Endothelial cell of umbilical vein (primary cell): ENCODE measurements around the gene PTCHD4. TPM values are rescaled to one million over a fixed set of nuclear protein-coding genes. Genes with fewer than 3 reads are reported as not detected.

Source experiments
- BruUV-seq: library from RNA; stranded (reverse); fragments of 400-500 nt; replicated peaks from 2 replicates; lab custom pipeline; 2021; lab: Mats Ljungman, UMichigan
- CTCF ChIA-PET: fragments of 300-600, 350-600 bp; sonication (Branson Sonifier 250); formaldehyde crosslinking; loops from one replicate; lab custom pipeline; 2021; ENCODE audit warnings: antibody characterized with exemption, inconsistent platforms; lab: Charles Lee
- POLR2A ChIA-PET: fragments of 300-600, 350-600 bp; sonication (Branson Sonifier 250); formaldehyde crosslinking; loops from one replicate; lab custom pipeline; 2021; ENCODE audit warnings: antibody characterized with exemption, inconsistent platforms; lab: Charles Lee
- DNase-seq: peaks from one replicate; pipeline ENCODE4 v3.0.0-alpha.2; 2011; ENCODE audit warnings: low read depth, low spot score
- FAIRE-seq: peaks from 2 replicates; lab custom pipeline; 2011; peaks lifted over from hg19 to GRCh38; lab: Jason Lieb, UNC
- H2AFZ ChIP-seq: 2 replicates; pipeline ENCODE4 v1.6.0; 2012; ENCODE audit warnings: low read depth, low read length, control low read depth, inconsistent platforms
- H3K27ac ChIP-seq: 2 replicates; pipeline ENCODE4 v1.5.1; 2011; ENCODE audit warnings: low read depth, mild to moderate bottlenecking, control low read depth, low read length, moderate library complexity; ENCODE audit not compliant: insufficient read depth
- H3K27me3 ChIP-seq, 2 experiments: 2 replicates each; pipeline versions ENCODE4 v1.6.0 to v1.6.1; 2011; ENCODE audit warnings: low read length in 2 of 2, mixed read lengths in 1 of 2; ENCODE audit not compliant: control insufficient read depth in 2 of 2, insufficient read depth in 2 of 2
- H3K36me3 ChIP-seq, 2 experiments: 2 replicates in 1 of 2; 3 replicates in 1 of 2; pipeline ENCODE4 v1.5.1; 2011; ENCODE audit warnings: low read length in 2 of 2, mild to moderate bottlenecking in 1 of 2, moderate library complexity in 1 of 2; ENCODE audit not compliant: control insufficient read depth in 2 of 2, insufficient read depth in 2 of 2; ENCODE audit errors: extremely low read depth in 1 of 2
- H3K4me1 ChIP-seq: 3 replicates; pipeline ENCODE4 v1.5.1; 2011; ENCODE audit warnings: mild to moderate bottlenecking, low read length; ENCODE audit not compliant: control insufficient read depth, insufficient read depth; ENCODE audit errors: extremely low read depth
- H3K4me2 ChIP-seq: 2 replicates; pipeline ENCODE4 v1.6.1; 2011; ENCODE audit warnings: low read length, control low read depth, mixed read lengths; ENCODE audit not compliant: insufficient read depth
- H3K4me3 ChIP-seq, 3 experiments: fragments of 200-600 bp in 1 of 3; sonication (generic), shearing (Covaris generic) in 1 of 3; replicated peaks in 1 of 3; 2 replicates each; pipeline ENCODE4 v1.5.1; 2011 to 2016; ENCODE audit warnings: control low read depth in 3 of 3, low read length in 3 of 3, mild to moderate bottlenecking in 2 of 3, inconsistent platforms in 1 of 3, low read depth in 1 of 3, moderate library complexity in 1 of 3; ENCODE audit not compliant: insufficient read depth in 1 of 3
- H3K79me2 ChIP-seq: 2 replicates; pipeline ENCODE4 v1.6.0; 2012; ENCODE audit warnings: low read length, inconsistent platforms; ENCODE audit not compliant: control insufficient read depth, insufficient read depth
- H3K9ac ChIP-seq: replicated peaks from 2 replicates; pipeline ENCODE3; 2011; ENCODE audit warnings: low read length, control low read depth; ENCODE audit not compliant: insufficient read depth; ENCODE audit errors: extremely low read depth
- H3K9me1 ChIP-seq: replicated peaks from 3 replicates; pipeline ENCODE4 v1.6.0; 2011; ENCODE audit warnings: mild to moderate bottlenecking, low read length; ENCODE audit not compliant: control insufficient read depth, insufficient read depth; ENCODE audit errors: extremely low read depth
- H3K9me3 ChIP-seq: replicated peaks from 2 replicates; pipeline ENCODE4 v1.5.1; 2012; ENCODE audit warnings: low read length, inconsistent platforms; ENCODE audit not compliant: control insufficient read depth, insufficient read depth
- H4K20me1 ChIP-seq: replicated peaks from 2 replicates; pipeline ENCODE3; 2011; ENCODE audit warnings: mild to moderate bottlenecking, low read length; ENCODE audit not compliant: control insufficient read depth, insufficient read depth; ENCODE audit errors: extremely low read depth
- CTCF ChIP-seq, 2 donors: IDR thresholded peaks; 1 replicate in 1 of 2; 2 replicates in 1 of 2; pipeline ENCODE4 v1.5.1; 2011; ENCODE audit warnings: low read length in 2 of 2, mild to moderate bottlenecking in 2 of 2, moderate library complexity in 2 of 2, control low read depth in 1 of 2, inconsistent platforms in 1 of 2, low read depth in 1 of 2; ENCODE audit not compliant: insufficient read depth in 1 of 2; ENCODE audit errors: extremely low read depth in 1 of 2
- EZH2 ChIP-seq: IDR thresholded peaks from 2 replicates; pipeline ENCODE4 v1.6.1; 2012; ENCODE audit warnings: borderline replicate concordance, low read depth, mild to moderate bottlenecking, moderate library complexity, low read length, inconsistent platforms; ENCODE audit not compliant: severe bottlenecking
- FOS ChIP-seq: IDR thresholded peaks from 2 replicates; pipeline ENCODE4 v1.6.1; 2011; ENCODE audit warnings: mild to moderate bottlenecking, low read length, moderate library complexity, borderline replicate concordance; ENCODE audit not compliant: insufficient read depth
- GATA2 ChIP-seq: IDR thresholded peaks from 2 replicates; pipeline ENCODE4 v1.7.0; 2011; ENCODE audit warnings: low read depth, mild to moderate bottlenecking, moderate library complexity, mixed read lengths, low read length; ENCODE audit not compliant: insufficient read length, insufficient read depth
- JUN ChIP-seq: IDR thresholded peaks from 2 replicates; pipeline ENCODE4 v1.6.1; 2011; ENCODE audit warnings: borderline replicate concordance, low read depth; ENCODE audit not compliant: insufficient read length, insufficient read depth
- MAX ChIP-seq: IDR thresholded peaks from 2 replicates; pipeline ENCODE4 v1.6.1; 2011; ENCODE audit not compliant: insufficient read depth, insufficient read length
- MYC ChIP-seq: IDR thresholded peaks from one replicate; pipeline ENCODE4 v1.6.1; 2011; ENCODE audit warnings: mild to moderate bottlenecking, low read depth, low read length
- POLR2A ChIP-seq: IDR thresholded peaks from 2 replicates; pipeline ENCODE4 v1.6.1; 2012; ENCODE audit warnings: low read depth, mild to moderate bottlenecking, control low read depth, low read length
- POLR2AphosphoS5 ChIP-seq: IDR thresholded peaks from 2 replicates; pipeline ENCODE4 v1.6.1; 2012; ENCODE audit warnings: low read depth, mild to moderate bottlenecking, control low read depth, low read length, moderate library complexity; ENCODE audit not compliant: insufficient read depth
- dilution Hi-C: fragments of 300-500 bp; cut with MboI; formaldehyde crosslinking; loops from one replicate; pipeline ENCODE4 v1.15.0; 2019; ENCODE audit warnings: low sequenced_read_pairs; ENCODE audit not compliant: extremely low pct_ligation_motif_present
- intact Hi-C: fragments of 100-400 bp; cut with micrococcal nuclease; formaldehyde crosslinking; loops from one replicate; pipeline ENCODE4 v1.10.0; 2022
- polyA plus RNA-seq, 4 experiments: library from polyadenylated mRNA; depleted of rRNA in 3 of 4; stranded (reverse) in 3 of 4; unstranded in 1 of 4; fragments of >200 nt; gene quantifications; 2 replicates each; pipeline versions ENCODE4 v1.2.1 to v1.2.3, GENCODE V29; 2011 to 2012; ENCODE audit warnings: missing spikeins in 1 of 4
- total RNA-seq: library from RNA; stranded (reverse); gene quantifications from 2 replicates; pipeline ENCODE4 v1.2.3, GENCODE V29; 2021

PTCHD4 gene
- total and polyA plus RNA-seq, 2 donors (not counting 3 experiments of a cell fraction or from before 2014, with no cell fraction given): 1.3 to 2.0 TPM

- Histone ChIP-seq H3K36me3 (no peaks in the 10 kb centered on the region), H3K4me2 (no peak overlapping the region), H4K20me1 (no peaks in the 10 kb centered on the region), H3K9me1 (no peaks in the 10 kb centered on the region), H3K27me3 (no peaks in the 10 kb centered on the region), H3K79me2 (no peaks in the 10 kb centered on the region), H3K27ac (no peak overlapping the region), H3K4me3 (no peak overlapping the region), H3K9ac (no peak overlapping the region), H3K4me1 (no peaks in the 10 kb centered on the region), H2AFZ (no peak overlapping the region), H3K9me3 (no peaks in the 10 kb centered on the region)
- ChIA-PET CTCF (no interaction called here), POLR2A (no interaction called here)
- FAIRE-seq (no peak), DNase-seq (no peak)
- BruUV-seq: no TSS peak
- TF ChIP-seq POLR2A: no peak
- TF ChIP-seq JUN: no peak
- TF ChIP-seq CTCF (IDR thresholded peaks at IDR 0.05; ENCODE audit: extremely low read depth in 1 of 2, insufficient read depth in 1 of 2, low read depth in 1 of 2, low read length in 2 of 2): no peak
- no peak for TF ChIP-seq GATA2
- no peak for TF ChIP-seq FOS
- TF ChIP-seq EZH2: no peak
- no peak for TF ChIP-seq POLR2AphosphoS5
- no peak for TF ChIP-seq MAX
- TF ChIP-seq MYC: no peak
- intact Hi-C loops (no loop called here), dilution Hi-C loops (no loop called here)
Observed at GRCh38 chr6:48141975-48142374, 31.0 kb upstream of the PTCHD4 start.
